Prostate gland (tissue), 2 donors: ENCODE data around the gene MRPS6.

Experiments used
- CTCF ChIP-seq, 4 experiments: fragments of 200-600 bp in 2 of 4; fragments of 450-650 bp in 2 of 4; sonication (generic) in 2 of 4; IDR thresholded peaks; 1 replicate in 3 of 4; 2 replicates in 1 of 4; pipeline ENCODE4 v1.5.1; 2016 to 2019; ENCODE audit warnings: antibody characterized with exemption in 4 of 4, mild to moderate bottlenecking in 2 of 4, moderate library complexity in 2 of 4
- POLR2A ChIP-seq: fragments of 450-650 bp; IDR thresholded peaks from one replicate; pipeline ENCODE4 v1.6.1; 2016; ENCODE audit warnings: antibody characterized with exemption, mild to moderate bottlenecking
- POLR2AphosphoS5 ChIP-seq: sonication (generic); formaldehyde crosslinking; IDR thresholded peaks from one replicate; pipeline ENCODE4 v1.6.1; 2017; ENCODE audit warnings: antibody characterized with exemption

- no peak for TF ChIP-seq CTCF (IDR thresholded peaks at IDR 0.05)
- no peak for TF ChIP-seq POLR2A
- no peak for TF ChIP-seq POLR2AphosphoS5
These were observed 41.5 kb upstream of the MRPS6 start for GRCh38 chr21:34031835-34032370.
